G401 (cell line): ENCODE data around the gene SCYGR5. TPM values are rescaled to one million over a fixed set of nuclear protein-coding genes. Genes with fewer than 3 reads are reported as not detected.
"Not testable (repeated sequence)": the region's sequence is repeated elsewhere in the genome, so short reads cannot be mapped to it uniquely, and the experiment has no call there.

ENCODE experiments used
- DNase-seq: peaks from one replicate; pipeline ENCODE4 v3.0.0-alpha.2; 2015; ENCODE audit warnings: low spot score
- in situ Hi-C: cut with HindIII; loops from 2 replicates; pipeline ENCODE4 v1.10.0; 2016; ENCODE audit warnings: low sequenced_read_pairs, mixed read lengths
- total RNA-seq: library from RNA; depleted of rRNA; stranded (reverse); fragments of >200 nt; shearing (Covaris generic); gene quantifications from 2 replicates; pipeline ENCODE4 v1.2.3, GENCODE V29; 2014; rRNA removed

The SCYGR5 gene, protein sequence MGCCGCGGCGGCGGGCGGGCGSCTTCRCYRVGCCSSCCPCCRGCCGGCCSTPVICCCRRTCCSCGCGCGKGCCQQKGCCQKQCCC
- not detected in 2 replicates for total RNA-seq

DNA sequence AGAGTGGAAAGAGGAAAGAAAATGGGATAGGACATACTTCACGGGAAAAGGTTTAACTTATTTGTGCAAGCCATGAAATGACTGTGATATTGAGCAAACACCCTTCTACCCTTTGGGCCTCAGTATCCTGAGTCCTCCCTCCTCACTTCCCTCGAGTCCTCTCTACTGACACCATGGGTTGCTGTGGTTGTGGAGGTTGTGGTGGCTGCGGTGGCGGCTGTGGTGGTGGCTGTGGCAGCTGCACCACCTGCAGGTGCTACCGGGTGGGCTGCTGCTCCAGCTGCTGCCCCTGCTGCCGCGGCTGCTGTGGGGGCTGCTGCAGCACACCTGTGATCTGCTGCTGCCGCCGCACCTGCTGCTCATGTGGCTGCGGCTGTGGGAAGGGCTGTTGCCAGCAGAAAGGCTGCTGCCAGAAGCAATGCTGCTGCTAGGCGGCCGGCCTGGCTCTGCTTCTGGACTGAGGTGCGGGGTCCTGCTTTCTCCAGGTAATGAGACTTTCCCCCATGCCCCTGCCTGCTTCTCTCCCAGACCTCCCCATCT lies at the start of gene SCYGR5:
Gene SCYGR5 (plus strand): TSS at position 174 of the 540 bp plus-strand sequence. CDS start 0 bp downstream, at position 174.
- DNase-seq, in situ Hi-C loops: not testable (repeated sequence)

DNA sequence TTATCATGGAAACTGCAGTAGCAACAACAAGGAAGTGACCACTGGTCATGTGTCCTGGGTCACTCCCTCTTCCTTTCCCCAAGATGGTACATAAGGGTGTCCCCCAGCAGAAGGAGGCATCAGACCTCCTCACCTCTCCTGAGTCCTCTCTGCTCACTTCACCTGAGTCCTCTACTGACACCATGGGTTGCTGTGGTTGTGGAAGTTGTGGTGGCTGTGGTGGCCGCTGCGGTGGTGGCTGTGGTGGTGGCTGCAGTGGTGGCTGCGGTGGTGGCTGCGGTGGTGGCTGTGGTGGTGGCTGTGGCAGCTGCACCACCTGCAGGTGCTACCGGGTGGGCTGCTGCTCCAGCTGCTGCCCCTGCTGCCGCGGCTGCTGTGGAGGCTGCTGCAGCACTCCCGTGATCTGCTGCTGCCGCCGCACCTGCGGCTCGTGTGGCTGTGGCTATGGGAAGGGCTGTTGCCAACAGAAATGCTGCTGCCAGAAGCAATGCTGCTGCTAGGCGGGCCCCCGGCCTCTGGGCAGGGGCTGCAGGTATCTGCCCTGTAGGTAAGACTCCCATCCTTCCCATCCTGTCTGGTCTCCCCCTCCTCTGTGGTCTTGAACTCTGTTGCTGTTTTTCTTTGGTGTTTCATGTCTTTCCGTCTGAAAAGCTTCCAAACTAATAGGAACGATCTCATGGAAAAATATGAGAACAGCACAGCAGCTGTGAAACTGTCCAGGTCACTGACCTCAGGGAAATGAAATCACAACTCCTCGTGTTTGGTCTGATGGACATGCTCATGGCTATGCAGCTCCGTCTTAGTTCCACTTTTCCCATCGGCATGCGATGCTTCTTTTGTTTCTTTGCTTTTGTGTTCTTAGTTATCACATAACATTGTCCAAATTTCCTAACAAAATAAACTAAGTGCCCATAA lies 49.0 kb upstream of the SCYGR5 start, which contains the start of gene SCYGR4:
Gene SCYGR4 (plus strand): TSS at position 183 of the 915 bp plus-strand sequence. CDS start 0 bp downstream, at position 183.
- in situ Hi-C loops: no loop called here

DNA sequence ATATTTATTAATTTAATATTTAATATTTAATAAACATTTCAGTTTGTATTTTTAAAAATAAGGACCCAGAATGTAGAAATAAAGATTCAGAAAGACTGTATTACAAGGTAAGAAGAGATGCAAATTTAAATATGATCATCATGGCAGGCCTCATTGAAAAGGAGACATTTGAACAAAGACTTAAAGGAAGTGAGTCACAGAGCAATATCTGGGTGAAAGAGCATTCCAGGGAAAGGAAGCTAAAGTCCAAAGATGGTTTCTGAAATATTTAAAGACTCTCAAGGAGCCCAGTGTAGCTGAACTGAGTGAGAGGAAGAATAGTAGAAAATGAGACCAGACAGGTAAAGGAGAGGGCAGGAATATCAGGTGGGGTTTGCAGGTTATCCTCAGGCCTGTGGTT lies 43.4 kb upstream of the SCYGR5 start:
- DNase-seq: no peak
- in situ Hi-C loops: no loop called here

More for the DNA sequence above, 49.0 kb upstream of the SCYGR5 start, which contains the start of gene SCYGR4:
- DNase-seq: no peak

DNA sequence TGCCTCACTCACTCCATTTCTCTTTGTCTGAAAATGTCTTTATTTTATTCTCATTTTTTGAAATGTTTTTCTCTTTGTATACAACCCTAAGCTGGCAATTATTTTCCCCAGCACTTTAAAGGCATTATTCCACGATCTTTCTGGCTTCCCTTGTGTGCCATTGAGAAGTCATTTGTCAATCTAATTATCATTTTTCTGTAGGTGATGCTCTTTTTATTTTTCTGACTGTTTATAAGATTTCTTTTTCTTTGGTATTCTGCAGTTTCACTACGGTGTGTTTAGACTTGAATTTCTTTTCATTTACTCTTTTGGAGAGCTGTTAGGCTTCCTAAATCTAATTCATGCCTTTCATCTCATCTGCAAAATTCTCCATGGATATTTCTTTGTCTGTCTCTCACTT lies 41.2 kb upstream of the SCYGR5 start:
- DNase-seq: no peak
- in situ Hi-C loops: no loop called here

DNA sequence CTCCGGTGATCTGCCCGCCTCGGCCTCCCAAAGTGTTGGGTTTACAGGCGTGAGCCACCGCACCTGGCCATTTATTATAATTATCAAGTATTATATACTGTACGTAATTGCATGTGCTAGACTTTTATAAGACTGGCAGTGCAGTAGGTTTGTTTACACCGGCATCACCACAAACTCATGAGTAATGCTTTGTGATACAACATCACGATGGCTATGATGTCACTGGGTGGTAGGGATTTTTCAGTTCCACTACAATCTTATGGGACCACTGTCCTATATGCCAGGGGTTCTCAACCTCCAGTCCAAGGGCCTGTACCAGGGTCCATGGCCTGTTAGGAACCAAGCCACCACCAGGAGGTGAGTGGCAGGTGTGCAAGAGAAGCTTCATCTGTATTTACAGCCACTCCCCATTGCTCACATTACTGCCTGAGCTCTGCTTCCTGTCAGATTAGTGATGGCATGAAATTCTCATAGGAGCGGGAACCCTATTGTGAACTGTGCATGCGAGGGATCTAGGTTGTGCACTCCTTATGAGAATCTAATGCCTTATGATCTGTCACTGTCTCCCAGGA lies 39.9 kb upstream of the SCYGR5 start:
- DNase-seq: no peak

DNA sequence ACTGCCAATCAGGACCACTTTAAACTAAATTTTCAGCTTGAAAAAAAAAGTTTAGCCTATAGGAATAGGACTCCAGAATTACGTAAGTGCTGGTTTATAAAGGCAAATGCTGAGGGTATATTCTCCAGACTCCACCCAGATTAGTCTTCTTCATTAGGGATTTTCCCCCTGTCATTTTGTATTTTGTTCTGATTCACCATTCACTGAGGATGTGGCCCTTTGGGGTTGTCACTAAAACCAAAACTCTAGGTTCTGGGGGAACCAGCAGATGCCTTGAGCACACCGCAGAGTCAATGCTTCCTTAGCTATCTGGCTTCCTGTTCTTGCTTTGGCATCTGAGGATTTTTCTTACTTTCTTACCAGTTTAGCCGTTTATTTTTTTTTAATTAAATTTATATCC lies 38.8 kb upstream of the SCYGR5 start:
- DNase-seq: no peak
- in situ Hi-C loops: no loop called here

More for the DNA sequence above, 39.9 kb upstream of the SCYGR5 start:
- in situ Hi-C loops: no loop called here

DNA sequence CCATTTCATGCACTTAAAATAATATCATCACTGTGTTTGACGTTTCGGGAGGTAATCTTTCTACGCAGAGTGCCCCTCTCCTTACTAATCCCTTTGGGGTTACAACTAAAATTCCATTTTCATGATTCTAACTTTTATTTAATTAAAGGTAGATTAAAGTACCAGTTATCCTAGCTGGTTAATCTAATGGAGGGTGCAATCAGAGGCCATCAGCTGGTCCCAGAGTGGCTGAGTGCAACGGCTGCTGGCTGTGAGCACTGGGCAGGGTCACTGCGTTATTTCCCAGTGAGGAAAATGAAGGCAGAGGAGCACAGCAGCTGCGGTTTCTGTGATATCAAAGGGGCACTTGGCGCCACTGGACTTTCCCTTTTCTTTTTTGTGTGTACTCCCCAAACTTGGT lies 37.2 kb upstream of the SCYGR5 start:
- in situ Hi-C loops: no loop called here
- no peak for DNase-seq

DNA sequence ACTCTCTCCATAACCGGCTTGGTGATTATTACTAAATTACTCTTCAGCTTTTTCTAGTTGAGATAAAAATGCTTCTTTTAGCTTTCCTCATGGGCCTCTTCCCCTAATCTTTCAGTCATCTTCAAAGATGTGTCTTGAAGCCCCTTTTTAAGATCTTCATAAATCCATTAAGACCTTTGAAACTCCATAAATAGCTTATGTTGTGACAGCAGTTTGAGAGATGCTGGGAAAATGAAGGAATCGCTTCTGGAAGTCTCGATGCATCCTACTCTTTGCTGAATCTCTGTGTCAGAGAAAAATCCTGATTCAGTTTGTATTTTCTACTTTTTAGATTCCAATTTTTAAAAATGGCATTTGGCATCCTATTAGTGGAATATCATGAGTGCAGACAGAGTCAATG lies 36.3 kb upstream of the SCYGR5 start:
- no peak for DNase-seq
- in situ Hi-C loops: no loop called here

DNA sequence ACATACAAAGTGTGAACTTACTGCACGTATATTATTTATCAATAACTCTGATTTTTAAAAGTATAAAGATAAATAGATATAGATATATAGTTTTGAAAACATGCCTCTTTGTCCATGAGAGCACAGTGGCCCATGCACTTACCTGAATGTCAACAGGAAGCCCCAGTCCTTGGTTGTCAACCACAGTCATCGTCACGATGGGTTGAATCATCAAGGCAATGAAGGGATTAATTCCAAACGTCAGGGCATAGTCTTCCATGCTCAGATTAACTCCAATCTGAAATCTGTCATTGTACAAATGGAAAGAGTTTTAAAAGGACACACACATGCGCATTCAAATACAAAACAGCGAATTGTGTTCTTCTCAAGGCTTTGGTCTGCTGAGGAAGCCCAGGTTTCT lies 33.8 kb upstream of the SCYGR5 start:
- in situ Hi-C loops: no loop called here
- DNase-seq: no peak

DNA sequence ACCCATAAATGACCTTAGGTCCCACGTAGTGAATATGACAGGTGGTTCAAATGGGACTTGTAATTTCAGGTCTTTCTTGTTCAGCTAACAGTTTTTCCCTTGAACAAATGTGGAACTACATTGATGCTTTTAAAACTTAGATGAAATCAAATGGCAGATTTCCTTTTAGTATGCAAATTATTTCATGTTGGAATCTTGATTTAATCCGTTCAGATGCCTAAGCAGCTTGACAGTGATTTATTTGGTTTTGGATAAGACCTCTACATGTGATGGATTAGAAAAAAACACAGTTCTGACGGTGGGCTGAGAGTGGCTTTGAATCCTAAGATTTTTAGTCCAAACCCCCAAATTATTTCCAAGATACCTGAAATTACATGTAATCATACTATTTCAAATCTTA lies 32.4 kb upstream of the SCYGR5 start:
- in situ Hi-C loops: no loop called here
- no peak for DNase-seq

DNA sequence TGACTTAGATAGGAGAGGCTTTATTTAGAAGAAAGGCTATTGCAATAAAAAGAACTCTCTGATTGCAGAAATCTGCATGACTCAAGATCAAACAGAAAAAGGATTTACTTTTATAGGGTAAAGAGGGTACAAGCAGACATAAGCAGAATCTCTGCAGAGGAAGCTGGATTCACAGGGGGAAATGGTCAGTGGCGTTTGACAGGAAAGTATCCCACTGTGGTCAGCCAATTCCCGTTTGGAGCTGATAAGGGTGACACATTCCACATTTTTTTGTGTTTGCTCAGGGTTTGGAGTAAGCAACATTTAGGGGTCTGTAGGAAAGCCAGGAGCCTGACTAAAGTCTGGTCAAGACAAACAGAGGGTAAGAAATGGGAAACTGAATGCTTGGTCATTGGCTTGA lies 23.9 kb upstream of the SCYGR5 start:
- no peak for DNase-seq
- in situ Hi-C loops: no loop called here

DNA sequence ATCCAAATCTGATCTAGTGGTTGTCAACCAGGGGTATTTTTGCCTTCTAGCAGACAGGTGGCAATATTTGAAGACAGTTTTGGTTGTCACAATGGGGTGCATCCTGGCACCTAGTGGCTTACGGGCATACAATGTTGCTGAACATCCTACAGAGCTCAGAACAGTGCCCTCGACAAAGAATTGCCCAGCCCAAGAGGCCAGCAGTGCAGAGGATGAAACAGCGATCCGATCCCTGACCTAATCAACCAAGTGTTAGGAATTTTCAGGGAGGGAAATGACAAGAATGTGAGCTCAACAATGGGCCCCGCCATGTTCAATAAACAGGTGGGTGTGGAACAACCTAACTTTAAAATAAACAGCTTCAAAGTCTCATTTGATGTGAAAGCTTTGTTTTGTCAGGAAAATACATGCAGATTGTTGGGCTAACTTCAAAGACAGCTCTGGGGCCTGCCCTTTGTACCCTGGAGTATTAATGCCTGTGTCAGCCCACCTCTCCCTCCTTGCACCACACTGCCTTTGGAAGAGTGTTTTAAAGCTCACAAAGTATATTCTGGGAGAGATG lies 22.5 kb upstream of the SCYGR5 start:
- DNase-seq: no peak
- in situ Hi-C loops: no loop called here

DNA sequence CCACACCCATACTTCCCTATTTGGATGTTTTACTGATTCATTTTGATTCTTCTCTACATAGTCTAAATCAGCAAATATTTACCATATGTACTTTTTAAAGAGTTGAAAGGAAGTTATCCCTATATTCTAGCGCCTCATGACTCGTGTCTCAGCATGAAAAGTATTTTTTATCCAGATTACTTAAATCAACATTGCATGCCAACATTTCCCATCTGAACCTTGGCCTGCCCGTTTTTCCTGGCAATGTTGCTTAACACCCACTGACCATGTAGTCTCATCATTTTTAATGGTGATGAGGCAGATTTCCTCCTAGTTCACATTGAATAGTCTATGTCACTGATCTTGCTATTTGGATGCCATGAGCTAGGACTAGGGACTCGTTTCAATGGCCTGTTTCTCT lies 13.2 kb upstream of the SCYGR5 start:
- no peak for DNase-seq

DNA sequence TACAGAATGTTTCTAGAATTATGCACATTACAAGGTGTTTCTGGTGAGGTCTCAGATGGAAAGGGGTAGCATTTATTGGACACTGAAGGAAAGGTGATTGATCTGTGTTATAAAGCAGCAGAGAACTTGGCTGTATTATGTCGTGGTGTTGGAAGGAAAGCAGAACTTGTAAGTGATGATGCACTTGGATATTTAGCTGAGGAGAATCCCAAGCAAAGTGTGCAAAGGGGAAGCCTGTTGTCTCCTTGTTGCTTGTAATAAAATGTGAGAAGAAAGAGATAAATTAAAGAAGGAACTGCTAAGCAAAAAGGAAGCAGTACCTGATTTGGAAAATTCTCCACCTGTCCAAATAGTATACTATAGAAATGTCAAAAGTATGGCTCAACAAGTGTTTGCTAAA lies 12.2 kb upstream of the SCYGR5 start:
- in situ Hi-C loops: no loop called here
- no peak for DNase-seq

More for the DNA sequence above, 13.2 kb upstream of the SCYGR5 start:
- in situ Hi-C loops: no loop called here

DNA sequence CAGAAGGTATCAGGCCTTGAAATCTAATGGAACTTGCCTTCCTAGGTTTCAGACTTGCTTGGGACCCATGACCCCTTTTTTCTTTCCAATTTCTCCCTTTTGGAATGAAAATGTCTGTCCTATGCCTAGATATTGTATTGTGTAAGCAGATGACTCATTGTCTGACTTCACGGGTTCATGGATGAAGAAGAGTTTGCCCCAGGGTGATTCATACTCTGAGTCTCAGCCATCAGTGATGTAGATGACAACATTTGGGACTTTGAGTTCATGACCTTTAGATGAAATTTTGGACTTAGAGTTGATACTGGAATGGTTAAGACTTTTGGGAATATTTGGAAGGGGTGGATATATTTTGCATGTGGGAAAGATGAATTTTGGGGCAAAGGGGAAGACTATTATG lies 11.2 kb upstream of the SCYGR5 start:
- DNase-seq: no peak
- in situ Hi-C loops: no loop called here

DNA sequence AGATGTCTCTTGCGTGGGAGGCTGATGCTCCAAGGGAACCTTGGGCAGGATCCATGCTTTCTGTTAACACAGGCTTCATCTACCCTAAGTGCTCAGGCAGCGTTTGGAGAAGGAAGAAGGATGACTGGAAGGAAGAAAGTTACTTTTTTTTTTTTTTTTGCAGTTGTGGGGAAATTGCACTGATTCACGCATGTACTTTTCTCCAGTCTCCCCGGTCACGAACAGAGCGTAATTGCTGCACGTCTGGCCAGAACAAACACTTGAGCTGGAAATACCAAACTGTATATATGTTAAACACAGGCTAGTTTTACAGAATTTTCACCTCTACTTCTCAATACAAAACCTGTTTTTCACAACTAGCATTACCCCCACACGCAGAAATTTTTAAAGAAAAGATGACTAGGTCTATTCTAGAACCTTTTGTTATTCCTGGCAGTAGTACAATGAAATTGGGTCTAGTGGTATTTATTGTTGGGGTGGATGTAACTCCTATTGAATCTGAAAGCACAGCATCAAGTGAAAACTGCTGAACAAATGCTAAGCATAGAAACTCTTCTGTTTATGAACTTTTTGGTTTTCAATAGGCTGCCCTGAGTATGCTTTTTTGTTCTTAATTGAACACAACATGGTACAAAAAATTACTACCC lies 9.3 kb upstream of the SCYGR5 start:
- in situ Hi-C loops: no loop called here
- DNase-seq: no peak

DNA sequence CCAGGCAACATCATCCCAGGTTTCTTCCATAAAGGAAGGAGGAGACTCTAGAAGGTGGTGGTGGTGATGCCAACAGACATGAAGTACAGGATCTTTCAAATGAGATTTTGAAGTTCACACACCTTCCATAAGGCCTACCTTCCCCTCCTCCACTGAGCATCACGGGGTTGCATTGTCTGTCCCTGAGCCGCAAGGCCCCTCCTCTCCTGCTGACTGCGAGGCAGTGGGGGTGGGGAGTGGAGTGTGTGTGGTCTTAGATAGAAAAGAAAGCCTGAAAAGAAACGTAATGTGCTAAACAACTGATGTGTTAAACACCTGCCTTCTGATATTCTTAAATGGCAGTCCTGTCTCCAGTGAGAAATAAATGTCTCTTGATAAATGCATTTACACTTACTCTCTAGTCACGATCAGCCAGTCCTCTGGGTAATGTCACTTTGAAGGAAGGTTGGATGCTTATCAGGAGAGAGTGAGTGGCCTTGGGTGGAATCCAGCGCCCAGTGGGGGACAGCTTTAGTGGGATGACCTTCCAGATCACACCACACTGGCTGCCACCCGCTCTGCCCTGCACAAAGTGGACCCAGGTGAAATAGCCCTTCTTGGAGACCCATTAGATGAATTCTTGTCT lies 5.5 kb upstream of the SCYGR5 start:
- in situ Hi-C loops: no loop called here
- DNase-seq: no peak

DNA sequence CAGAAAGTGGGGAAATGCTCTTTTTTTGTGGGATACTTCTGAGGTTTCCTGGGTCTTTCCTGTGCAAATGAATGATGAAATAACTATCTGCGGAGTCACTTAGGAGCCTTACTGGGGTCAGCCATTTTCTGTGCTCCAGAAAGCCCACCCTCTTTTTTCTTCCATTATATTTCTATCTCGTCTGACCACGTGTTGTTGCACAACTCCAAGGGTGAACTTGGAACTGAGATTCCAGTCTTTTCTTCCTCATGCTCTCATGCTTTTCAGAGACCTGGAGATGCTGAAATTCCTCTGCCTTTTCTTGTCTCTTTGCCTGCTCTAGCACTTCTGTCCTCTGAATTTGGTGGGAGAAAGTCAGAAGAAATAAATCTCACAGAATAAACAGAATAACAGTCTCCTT lies 4.8 kb upstream of the SCYGR5 start:
- in situ Hi-C loops: no loop called here
- no peak for DNase-seq
